GM12875 (cell line): ENCODE measurements around the gene SCAPER.
A peak's percentile ranks its signal among the peaks of the same experiment; 100 is the strongest.

Experiments
- H3K4me3 ChIP-seq: one replicate; pipeline ENCODE4 v1.5.1; 2011; ENCODE audit warnings: low read depth, low read length, control low read depth
- TF ChIP-seq, protein P1 (sequence below): IDR thresholded peaks from 2 replicates; pipeline ENCODE4 v1.5.1; 2011; ENCODE audit warnings: low read depth, mild to moderate bottlenecking, control low read depth, inconsistent platforms, low read length, moderate library complexity, borderline replicate concordance; ENCODE audit not compliant: insufficient read depth

The SCAPER gene

DNA sequence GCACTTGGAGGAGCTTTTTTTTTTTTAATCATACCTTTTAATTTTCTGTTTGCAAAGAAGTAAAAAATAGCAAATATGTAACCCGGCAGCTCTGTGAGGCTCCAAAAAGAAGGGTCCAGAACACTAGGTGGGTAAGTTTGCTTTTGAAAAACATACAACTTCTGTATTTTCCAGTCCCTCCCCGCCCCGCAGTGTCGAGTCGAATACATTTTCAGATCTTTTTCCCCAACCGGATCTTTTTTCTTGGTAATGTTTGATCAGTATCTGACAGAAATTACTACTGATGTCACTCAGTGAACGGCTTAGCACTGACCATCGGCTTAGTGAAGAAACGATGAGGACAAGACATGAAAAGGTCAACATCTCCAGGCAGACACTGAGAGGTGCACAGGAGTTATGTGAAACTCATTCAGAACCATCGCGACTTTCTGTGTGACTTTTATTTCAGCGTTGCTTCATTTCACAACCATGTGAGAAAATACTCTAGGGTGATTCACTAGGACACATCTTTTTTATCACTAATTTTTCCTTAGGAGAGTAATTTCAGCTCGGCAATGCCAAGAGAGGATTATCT, 557.6 kb downstream of the SCAPER start:
- H3K4me3 ChIP-seq: no peak overlapping the region
- TF ChIP-seq, protein P1, sequence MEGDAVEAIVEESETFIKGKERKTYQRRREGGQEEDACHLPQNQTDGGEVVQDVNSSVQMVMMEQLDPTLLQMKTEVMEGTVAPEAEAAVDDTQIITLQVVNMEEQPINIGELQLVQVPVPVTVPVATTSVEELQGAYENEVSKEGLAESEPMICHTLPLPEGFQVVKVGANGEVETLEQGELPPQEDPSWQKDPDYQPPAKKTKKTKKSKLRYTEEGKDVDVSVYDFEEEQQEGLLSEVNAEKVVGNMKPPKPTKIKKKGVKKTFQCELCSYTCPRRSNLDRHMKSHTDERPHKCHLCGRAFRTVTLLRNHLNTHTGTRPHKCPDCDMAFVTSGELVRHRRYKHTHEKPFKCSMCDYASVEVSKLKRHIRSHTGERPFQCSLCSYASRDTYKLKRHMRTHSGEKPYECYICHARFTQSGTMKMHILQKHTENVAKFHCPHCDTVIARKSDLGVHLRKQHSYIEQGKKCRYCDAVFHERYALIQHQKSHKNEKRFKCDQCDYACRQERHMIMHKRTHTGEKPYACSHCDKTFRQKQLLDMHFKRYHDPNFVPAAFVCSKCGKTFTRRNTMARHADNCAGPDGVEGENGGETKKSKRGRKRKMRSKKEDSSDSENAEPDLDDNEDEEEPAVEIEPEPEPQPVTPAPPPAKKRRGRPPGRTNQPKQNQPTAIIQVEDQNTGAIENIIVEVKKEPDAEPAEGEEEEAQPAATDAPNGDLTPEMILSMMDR: no peak

DNA sequence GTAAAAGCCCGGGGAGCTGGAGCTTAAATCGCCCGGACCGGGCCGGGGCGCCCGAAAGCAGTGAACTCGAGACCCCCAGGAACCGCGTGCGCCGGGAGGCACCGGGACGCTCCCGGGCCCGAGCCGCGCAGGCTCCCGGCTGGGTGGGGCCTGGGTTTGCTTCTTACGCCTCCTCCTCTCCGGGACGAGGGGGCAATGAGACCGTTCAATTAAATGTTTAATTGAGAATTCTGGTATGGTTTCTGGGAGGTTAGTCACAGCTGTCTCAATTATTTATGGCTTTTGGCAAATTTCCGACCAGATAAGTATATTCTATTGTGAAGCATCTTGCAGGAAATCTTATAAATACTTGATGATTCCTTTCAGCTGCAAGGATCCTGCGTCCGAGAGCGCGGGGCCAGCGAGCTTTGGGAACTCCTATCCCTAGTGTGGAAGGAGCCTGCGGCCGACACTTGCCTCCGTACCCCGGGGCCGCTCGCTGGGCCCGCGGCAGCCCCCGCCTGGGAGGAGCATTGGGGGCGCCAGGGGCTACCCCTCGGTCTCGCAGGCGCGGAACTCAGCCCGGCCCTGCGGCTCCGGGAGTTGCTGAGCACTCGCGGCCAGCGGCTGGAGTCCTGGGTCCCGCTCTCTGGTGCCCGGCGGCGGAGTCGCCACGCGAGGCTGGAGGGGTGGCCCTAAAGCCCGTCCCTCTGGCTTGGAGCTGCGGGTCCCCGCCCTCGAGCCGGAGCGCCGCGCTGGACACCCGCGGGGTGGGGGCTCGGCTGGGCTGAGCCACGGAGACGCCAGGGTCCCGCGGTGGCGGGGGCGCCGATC, 558.3 kb downstream of the SCAPER start:
- peak overlapping the region; percentile 57 for H3K4me3 ChIP-seq
- TF ChIP-seq, protein P1: no peak

DNA sequence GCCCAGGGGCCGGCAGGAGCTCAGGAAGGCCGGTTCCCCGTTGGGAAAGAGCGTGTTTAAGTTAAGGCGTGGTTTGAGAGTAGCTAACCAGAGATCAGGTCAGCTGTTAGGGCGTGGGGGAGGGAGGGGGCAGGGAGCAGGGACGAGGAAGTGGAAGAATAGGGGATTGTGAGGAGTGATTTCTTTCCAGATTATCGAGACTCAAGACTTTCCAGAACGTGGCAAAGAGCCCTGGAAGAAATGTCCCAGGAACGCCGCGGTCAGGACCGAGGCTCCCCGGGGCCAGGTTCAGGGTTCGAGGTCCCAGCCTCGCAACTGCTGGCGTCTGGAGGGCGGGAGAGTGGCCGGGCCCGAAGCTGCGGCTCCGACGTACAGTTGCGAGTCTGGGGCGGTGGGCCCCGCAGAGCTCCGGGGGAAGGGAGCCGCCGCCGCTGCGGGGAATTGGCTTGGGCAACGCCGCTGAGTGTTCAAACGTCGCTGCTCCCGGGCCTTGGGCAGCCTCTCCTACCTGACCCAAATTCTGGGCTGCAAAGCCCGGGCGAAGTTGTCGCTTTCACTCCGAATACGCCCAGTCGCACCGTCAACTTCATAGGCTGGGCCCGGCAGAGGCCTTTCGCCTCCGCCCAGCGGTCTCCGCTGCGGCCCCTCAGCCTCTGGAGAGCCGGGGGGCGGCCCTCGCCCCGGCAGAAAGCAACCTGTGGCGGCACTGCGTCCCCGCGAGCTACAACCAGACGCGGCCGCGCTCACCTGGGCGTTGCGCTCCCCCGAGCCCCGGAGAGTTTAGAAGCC, 559.1 kb downstream of the SCAPER start:
- H3K4me3 ChIP-seq: peak overlapping the region; percentile 57
- TF ChIP-seq, protein P1: no peak

DNA sequence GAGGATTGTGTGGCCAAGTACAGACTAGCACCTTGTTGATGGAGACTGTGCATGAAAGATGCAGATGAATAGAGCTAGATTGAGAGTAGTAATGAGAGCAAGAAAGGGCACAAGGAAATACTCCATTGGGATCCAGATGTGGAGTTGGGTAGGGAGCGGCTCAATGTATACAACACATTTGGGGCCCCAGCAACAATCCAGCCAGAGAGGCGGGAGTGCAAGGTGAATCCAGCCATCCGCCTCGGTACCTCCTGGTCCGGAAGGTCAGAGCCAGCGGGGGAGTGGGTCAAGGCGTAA, 559.6 kb downstream of the SCAPER start:
- peak overlapping the region; percentile 57 for H3K4me3 ChIP-seq
- TF ChIP-seq, protein P1: no peak

DNA sequence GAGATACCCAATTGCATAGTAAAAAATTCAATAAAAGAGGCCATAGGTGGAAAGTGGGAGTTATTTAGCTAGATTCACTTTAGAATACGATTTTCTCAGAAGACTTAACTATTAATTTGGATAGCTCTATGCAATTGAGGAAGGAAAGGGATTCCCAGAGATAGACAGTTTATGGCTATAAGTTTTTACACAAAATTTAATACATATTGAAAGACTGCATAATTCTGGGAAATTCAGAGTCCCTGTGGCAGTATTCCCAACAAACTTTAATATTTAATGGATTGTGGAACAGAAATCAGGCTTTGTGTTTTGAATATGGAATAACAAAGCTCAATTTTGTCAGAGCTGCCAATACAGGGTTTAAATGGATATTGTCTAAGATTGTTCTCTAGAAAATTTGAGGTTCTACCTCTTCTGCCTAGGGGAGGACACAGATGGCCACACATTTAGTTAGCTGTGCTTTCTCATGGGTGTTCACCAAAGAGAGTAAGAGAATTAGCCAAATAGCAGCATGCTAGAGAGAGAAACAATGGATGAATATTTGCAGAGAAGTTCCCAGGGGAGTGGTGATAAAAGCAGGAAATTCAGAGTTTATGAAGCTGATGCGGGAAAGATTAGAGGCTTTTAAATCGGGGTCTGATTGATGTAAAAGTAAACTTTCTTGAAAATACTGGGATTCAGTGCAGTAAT, 560.1 kb downstream of the SCAPER start:
- TF ChIP-seq, protein P1: no peak
- no peak overlapping the region for H3K4me3 ChIP-seq

DNA sequence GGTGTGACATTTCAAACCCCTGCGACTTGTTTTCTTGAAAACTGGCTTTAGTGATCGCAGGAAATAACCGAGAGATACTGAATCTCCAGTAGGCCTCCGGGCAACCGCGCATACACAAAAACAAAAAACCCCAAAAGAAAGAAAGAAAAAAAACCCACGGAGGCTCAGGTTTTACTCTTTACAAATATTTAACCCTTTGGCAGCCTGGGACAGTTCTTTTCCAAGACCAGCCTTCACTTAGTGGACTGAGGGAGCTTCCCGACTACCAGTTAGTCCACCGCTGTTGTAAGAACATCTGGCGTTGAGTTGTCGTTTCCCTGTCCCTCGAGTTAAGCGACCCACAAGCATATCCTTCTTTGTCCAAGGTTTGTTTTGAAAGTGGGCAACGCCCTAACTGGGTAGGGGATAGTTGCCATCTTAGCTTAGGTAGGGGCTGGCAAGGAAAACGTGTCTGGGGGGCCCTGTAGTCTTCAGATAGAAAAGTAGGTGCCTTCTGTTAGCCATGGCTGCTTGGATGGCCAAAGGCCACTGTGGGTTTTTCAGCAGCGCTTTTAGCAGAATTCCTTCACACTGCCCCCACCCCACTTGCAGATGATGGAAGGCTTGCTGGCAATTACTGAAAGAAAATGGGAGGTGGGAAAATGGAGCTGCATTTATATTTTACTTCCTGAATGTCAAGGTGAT, 561.7 kb downstream of the SCAPER start:
- TF ChIP-seq, protein P1: no peak
- H3K4me3 ChIP-seq: no peak overlapping the region
